GM23338 (cell line): ENCODE results near the gene CFHR4. TPM values are rescaled to one million over a fixed set of nuclear protein-coding genes. Genes with fewer than 3 reads are reported as not detected.
A peak's percentile ranks its signal among the peaks of the same experiment; 100 is the strongest.

ENCODE experiments used
- ATAC-seq: fragments of 200-7000 bp; cut with Tn5 transposase; 3 replicates; pipeline ENCODE4 v1.9.1; 2020
- DNase-seq: peaks from one replicate; pipeline ENCODE4 v3.0.0-alpha.2; 2015; ENCODE audit warnings: low spot score
- H2AFZ ChIP-seq: fragments of 200-600 bp; sonication (generic); 2 replicates; pipeline ENCODE4 v1.8.0; 2016; ENCODE audit warnings: antibody characterized with exemption, mild to moderate bottlenecking, moderate library complexity
- H3F3A ChIP-seq: fragments of 200-600 bp; sonication (generic); replicated peaks from 2 replicates; pipeline ENCODE4 v1.8.0; 2017; ENCODE audit warnings: antibody characterized with exemption, mixed run types, low read depth
- H3K27ac ChIP-seq: fragments of 200-600 bp; sonication (generic); 2 replicates; pipeline ENCODE4 v1.6.1; 2016; ENCODE audit warnings: low read depth
- H3K27me3 ChIP-seq: fragments of 200-600 bp; sonication (generic); 2 replicates; pipeline ENCODE4 v1.8.0; 2016; ENCODE audit warnings: mild to moderate bottlenecking, mixed run types, moderate library complexity; ENCODE audit not compliant: insufficient read depth
- H3K36me3 ChIP-seq: fragments of 200-600 bp; sonication (generic); 2 replicates; pipeline ENCODE4 v1.8.0; 2016; ENCODE audit warnings: mild to moderate bottlenecking; ENCODE audit not compliant: insufficient read depth
- H3K4me1 ChIP-seq: fragments of 200-600 bp; sonication (generic); 2 replicates; pipeline ENCODE4 v1.8.0; 2016; ENCODE audit warnings: mild to moderate bottlenecking, moderate library complexity; ENCODE audit not compliant: insufficient read depth
- H3K4me2 ChIP-seq: fragments of 200-600 bp; sonication (generic); 2 replicates; pipeline ENCODE4 v1.7.1; 2017; ENCODE audit warnings: mixed run types
- H3K4me3 ChIP-seq: fragments of 200-600 bp; sonication (generic); 2 replicates; pipeline ENCODE4 v1.6.1; 2016; ENCODE audit warnings: mixed run types
- H3K79me2 ChIP-seq: fragments of 200-600 bp; sonication (generic); replicated peaks from 2 replicates; pipeline ENCODE4 v1.8.0; 2017; ENCODE audit warnings: mild to moderate bottlenecking; ENCODE audit not compliant: insufficient read depth
- H3K9me2 ChIP-seq: fragments of 200-600 bp; sonication (generic); 2 replicates; pipeline ENCODE4 v1.8.0; 2017; ENCODE audit not compliant: insufficient read depth
- H4K20me1 ChIP-seq: fragments of 200-600 bp; sonication (generic); replicated peaks from 2 replicates; pipeline ENCODE4 v1.8.0; 2017; ENCODE audit warnings: mild to moderate bottlenecking; ENCODE audit not compliant: insufficient read depth
- H3K27ac Mint-ChIP-seq: 2 replicates; pipeline ENCODE4 v1.8.0; 2020; ENCODE audit warnings: inconsistent platforms, mild to moderate bottlenecking, moderate library complexity, mixed read lengths
- H3K27me3 Mint-ChIP-seq: 3 replicates; pipeline ENCODE4 v1.8.0; 2022; ENCODE audit warnings: low read depth, mild to moderate bottlenecking, moderate library complexity, mixed read lengths, inconsistent platforms; ENCODE audit not compliant: insufficient read depth, poor library complexity
- H3K36me3 Mint-ChIP-seq: 3 replicates; pipeline ENCODE4 v1.8.0; 2021; ENCODE audit warnings: low read depth, mild to moderate bottlenecking, inconsistent platforms, moderate library complexity, mixed read lengths
- H3K4me1 Mint-ChIP-seq: 3 replicates; pipeline ENCODE4 v1.8.0; 2020; ENCODE audit warnings: mild to moderate bottlenecking, inconsistent platforms, mixed read lengths
- H3K4me3 Mint-ChIP-seq: 3 replicates; pipeline ENCODE4 v1.8.0; 2021; ENCODE audit warnings: moderate library complexity, mild to moderate bottlenecking, inconsistent platforms, mixed read lengths
- H3K9me3 Mint-ChIP-seq: 3 replicates; pipeline ENCODE4 v1.8.0; 2020; ENCODE audit warnings: moderate library complexity, mild to moderate bottlenecking, inconsistent platforms, mixed read lengths
- CREB1 ChIP-seq: fragments of 250-450 bp; sonication (Bioruptor Pico); IDR thresholded peaks from 2 replicates; pipeline ENCODE4 v1.5.0; 2020; ENCODE audit warnings: low read depth, mild to moderate bottlenecking, moderate library complexity
- ETS1 ChIP-seq: IDR thresholded peaks from 2 replicates; pipeline ENCODE4 v1.6.1; 2016; ENCODE audit warnings: antibody characterized with exemption
- EZH2 ChIP-seq: fragments of 200-600 bp; sonication (generic); IDR thresholded peaks from one replicate; pipeline ENCODE4 v1.8.0; 2017; ENCODE audit warnings: antibody characterized with exemption, mild to moderate bottlenecking, low read depth; ENCODE audit not compliant: unreplicated experiment
- JUNB ChIP-seq: IDR thresholded peaks from one replicate; pipeline ENCODE4 v1.6.1; 2016; ENCODE audit warnings: antibody characterized with exemption; ENCODE audit not compliant: unreplicated experiment
- NANOG ChIP-seq: IDR thresholded peaks from 2 replicates; pipeline ENCODE4 v1.6.1; 2016; ENCODE audit warnings: antibody characterized with exemption, borderline replicate concordance
- POLR2AphosphoS5 ChIP-seq: IDR thresholded peaks from 2 replicates; pipeline ENCODE4 v1.6.1; 2016; ENCODE audit warnings: antibody characterized with exemption, low read depth
- ZNF114 ChIP-seq: fragments of 250-450 bp; sonication (Bioruptor Pico); IDR thresholded peaks from 2 replicates; pipeline ENCODE4 v1.5.0; 2020; ENCODE audit warnings: mild to moderate bottlenecking, moderate library complexity
- ZNF331 ChIP-seq: fragments of 250-450 bp; sonication (Bioruptor Pico); IDR thresholded peaks from 2 replicates; pipeline ENCODE4 v1.5.0; 2020; ENCODE audit warnings: low read depth, mild to moderate bottlenecking, moderate library complexity
- polyA plus RNA-seq: library from polyadenylated mRNA; unstranded; fragments of >200 nt; fragmentation: Nextera tagmentation; extraction: Ambion mirVana; gene quantifications from 2 replicates; pipeline ENCODE4 v1.2.1, GENCODE V29; 2016
- total RNA-seq: library from RNA; depleted of rRNA; stranded (reverse); fragments of >200 nt; shearing (Covaris generic); gene quantifications from 2 replicates; pipeline ENCODE4 v1.2.3, GENCODE V29; 2014
- TF ChIP-seq, protein P1 (sequence below), 2 experiments: fragments of 200-600 bp in 1 of 2; sonication (generic) in 1 of 2; conservative IDR thresholded peaks; 2 replicates each; pipeline versions ENCODE4 v1.5.1 to v1.6.1; 2016 to 2017; ENCODE audit warnings: antibody characterized with exemption in 2 of 2, low read depth in 2 of 2, mild to moderate bottlenecking in 2 of 2, moderate library complexity in 1 of 2
- TF ChIP-seq, protein P2 (sequence below): fragments of 250-450 bp; sonication (Bioruptor Pico); IDR thresholded peaks from 2 replicates; pipeline ENCODE4 v1.5.0; 2020; ENCODE audit warnings: mild to moderate bottlenecking, moderate library complexity

Gene CFHR4
- total and polyA plus RNA-seq, 2 experiments from 2014 or later: not detected

DNA sequence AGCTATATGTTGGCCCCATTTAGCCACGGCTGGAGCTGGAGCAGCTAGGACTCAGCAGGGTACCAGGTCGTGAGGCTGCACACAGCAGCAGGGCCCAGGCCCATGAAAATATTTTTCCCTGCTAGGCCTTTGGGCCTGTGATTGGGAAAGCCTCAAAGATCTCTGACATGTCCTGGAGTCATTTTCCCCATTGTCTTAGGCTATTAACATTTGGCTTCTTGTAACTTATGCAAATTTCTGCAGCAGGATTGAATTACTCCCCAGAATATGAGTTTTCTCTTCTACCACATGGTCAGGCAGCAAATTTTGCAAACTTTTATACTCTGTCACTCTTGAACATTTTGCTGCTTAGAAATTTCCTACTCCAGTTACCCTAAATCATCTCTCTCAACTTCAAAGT, 66.9 kb downstream of the CFHR4 start:
- Mint-ChIP-seq H3K36me3 (no peaks in the 10 kb centered on the region), H3K9me3 (no peaks in the 10 kb centered on the region), H3K27ac (no peak overlapping the region; the same call in 1 of the 2 replicates), H3K27me3 (no peaks in the 10 kb centered on the region), H3K4me3 (no peak overlapping the region), H3K4me1 (peaks cover 2% of the 10 kb centered on the region; the same call in 1 of the 3 replicates)
- H3K4me2 ChIP-seq: no peak overlapping the region
- H3K79me2 ChIP-seq: no peaks in the 10 kb centered on the region
- no peak overlapping the region for H3K27ac ChIP-seq
- no peaks in the 10 kb centered on the region for H3K4me1 ChIP-seq
- H4K20me1 ChIP-seq: no peaks in the 10 kb centered on the region
- DNase-seq (no peak), ATAC-seq (no peak)
- no peak for TF ChIP-seq POLR2AphosphoS5
- TF ChIP-seq ZNF114 (CRISPR knock-in tag): no peak
- TF ChIP-seq NANOG: no peak
- no peak for TF ChIP-seq ZNF331 (CRISPR knock-in tag)
- TF ChIP-seq ETS1: no peak
- no peak for TF ChIP-seq CREB1 (CRISPR knock-in tag)
- H3K27me3 ChIP-seq: no peaks in the 10 kb centered on the region
- no peaks in the 10 kb centered on the region for H3F3A ChIP-seq
- H3K4me3 ChIP-seq: no peak overlapping the region
- peaks cover 5% of the 10 kb centered on the region; the same call in 1 of the 2 replicates for H3K9me2 ChIP-seq
- H2AFZ ChIP-seq: peak overlapping the region; percentile 34; the same call in 1 of the 2 replicates
- H3K36me3 ChIP-seq: no peaks in the 10 kb centered on the region

DNA sequence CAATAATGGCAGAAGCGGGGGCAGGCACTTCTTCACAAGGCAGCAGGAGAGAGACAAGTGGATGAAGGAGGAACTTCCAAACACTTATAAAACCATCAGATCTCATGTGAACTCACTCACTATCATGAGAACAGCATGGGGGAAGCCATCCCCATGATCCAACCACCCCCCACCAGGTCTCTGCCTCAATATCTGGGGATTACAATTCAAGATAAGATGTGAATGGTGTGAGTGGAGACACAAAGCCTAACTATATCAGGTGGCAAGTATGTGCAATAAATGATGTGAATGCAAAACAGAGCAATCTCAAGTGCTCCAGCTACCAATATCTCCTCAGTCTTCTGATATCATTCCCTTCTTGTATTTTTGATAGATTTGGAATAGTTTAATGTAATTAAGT, 68.1 kb downstream of the CFHR4 start:
- no peak overlapping the region for H3K27ac ChIP-seq
- Mint-ChIP-seq H3K36me3 (no peaks in the 10 kb centered on the region), H3K4me1 (peaks cover 2% of the 10 kb centered on the region; the same call in 1 of the 3 replicates), H3K27me3 (no peaks in the 10 kb centered on the region), H3K4me3 (no peak overlapping the region), H3K9me3 (no peaks in the 10 kb centered on the region), H3K27ac (no peak overlapping the region)
- no peaks in the 10 kb centered on the region for H3F3A ChIP-seq
- no peaks in the 10 kb centered on the region for H3K27me3 ChIP-seq
- H3K9me2 ChIP-seq: peaks cover 5% of the 10 kb centered on the region; the same call in 1 of the 2 replicates
- H3K4me3 ChIP-seq: no peak overlapping the region
- H3K4me2 ChIP-seq: no peak overlapping the region
- no peak overlapping the region for H2AFZ ChIP-seq
- H3K36me3 ChIP-seq: no peaks in the 10 kb centered on the region
- no peaks in the 10 kb centered on the region for H3K4me1 ChIP-seq
- no peaks in the 10 kb centered on the region for H3K79me2 ChIP-seq
- DNase-seq (no peak), ATAC-seq (no peak)
- H4K20me1 ChIP-seq: no peaks in the 10 kb centered on the region
- TF ChIP-seq POLR2AphosphoS5 (no peak), ZNF331 (CRISPR knock-in tag) (no peak), NANOG (no peak), CREB1 (CRISPR knock-in tag) (no peak), ETS1 (no peak), ZNF114 (CRISPR knock-in tag) (no peak), JUNB (no peak), EZH2 (no peak)
- TF ChIP-seq, protein P1, sequence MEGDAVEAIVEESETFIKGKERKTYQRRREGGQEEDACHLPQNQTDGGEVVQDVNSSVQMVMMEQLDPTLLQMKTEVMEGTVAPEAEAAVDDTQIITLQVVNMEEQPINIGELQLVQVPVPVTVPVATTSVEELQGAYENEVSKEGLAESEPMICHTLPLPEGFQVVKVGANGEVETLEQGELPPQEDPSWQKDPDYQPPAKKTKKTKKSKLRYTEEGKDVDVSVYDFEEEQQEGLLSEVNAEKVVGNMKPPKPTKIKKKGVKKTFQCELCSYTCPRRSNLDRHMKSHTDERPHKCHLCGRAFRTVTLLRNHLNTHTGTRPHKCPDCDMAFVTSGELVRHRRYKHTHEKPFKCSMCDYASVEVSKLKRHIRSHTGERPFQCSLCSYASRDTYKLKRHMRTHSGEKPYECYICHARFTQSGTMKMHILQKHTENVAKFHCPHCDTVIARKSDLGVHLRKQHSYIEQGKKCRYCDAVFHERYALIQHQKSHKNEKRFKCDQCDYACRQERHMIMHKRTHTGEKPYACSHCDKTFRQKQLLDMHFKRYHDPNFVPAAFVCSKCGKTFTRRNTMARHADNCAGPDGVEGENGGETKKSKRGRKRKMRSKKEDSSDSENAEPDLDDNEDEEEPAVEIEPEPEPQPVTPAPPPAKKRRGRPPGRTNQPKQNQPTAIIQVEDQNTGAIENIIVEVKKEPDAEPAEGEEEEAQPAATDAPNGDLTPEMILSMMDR (conservative IDR thresholded peaks at IDR 0.05; ENCODE audit: low read depth in 2 of 2): no peak
- TF ChIP-seq, protein P2, sequence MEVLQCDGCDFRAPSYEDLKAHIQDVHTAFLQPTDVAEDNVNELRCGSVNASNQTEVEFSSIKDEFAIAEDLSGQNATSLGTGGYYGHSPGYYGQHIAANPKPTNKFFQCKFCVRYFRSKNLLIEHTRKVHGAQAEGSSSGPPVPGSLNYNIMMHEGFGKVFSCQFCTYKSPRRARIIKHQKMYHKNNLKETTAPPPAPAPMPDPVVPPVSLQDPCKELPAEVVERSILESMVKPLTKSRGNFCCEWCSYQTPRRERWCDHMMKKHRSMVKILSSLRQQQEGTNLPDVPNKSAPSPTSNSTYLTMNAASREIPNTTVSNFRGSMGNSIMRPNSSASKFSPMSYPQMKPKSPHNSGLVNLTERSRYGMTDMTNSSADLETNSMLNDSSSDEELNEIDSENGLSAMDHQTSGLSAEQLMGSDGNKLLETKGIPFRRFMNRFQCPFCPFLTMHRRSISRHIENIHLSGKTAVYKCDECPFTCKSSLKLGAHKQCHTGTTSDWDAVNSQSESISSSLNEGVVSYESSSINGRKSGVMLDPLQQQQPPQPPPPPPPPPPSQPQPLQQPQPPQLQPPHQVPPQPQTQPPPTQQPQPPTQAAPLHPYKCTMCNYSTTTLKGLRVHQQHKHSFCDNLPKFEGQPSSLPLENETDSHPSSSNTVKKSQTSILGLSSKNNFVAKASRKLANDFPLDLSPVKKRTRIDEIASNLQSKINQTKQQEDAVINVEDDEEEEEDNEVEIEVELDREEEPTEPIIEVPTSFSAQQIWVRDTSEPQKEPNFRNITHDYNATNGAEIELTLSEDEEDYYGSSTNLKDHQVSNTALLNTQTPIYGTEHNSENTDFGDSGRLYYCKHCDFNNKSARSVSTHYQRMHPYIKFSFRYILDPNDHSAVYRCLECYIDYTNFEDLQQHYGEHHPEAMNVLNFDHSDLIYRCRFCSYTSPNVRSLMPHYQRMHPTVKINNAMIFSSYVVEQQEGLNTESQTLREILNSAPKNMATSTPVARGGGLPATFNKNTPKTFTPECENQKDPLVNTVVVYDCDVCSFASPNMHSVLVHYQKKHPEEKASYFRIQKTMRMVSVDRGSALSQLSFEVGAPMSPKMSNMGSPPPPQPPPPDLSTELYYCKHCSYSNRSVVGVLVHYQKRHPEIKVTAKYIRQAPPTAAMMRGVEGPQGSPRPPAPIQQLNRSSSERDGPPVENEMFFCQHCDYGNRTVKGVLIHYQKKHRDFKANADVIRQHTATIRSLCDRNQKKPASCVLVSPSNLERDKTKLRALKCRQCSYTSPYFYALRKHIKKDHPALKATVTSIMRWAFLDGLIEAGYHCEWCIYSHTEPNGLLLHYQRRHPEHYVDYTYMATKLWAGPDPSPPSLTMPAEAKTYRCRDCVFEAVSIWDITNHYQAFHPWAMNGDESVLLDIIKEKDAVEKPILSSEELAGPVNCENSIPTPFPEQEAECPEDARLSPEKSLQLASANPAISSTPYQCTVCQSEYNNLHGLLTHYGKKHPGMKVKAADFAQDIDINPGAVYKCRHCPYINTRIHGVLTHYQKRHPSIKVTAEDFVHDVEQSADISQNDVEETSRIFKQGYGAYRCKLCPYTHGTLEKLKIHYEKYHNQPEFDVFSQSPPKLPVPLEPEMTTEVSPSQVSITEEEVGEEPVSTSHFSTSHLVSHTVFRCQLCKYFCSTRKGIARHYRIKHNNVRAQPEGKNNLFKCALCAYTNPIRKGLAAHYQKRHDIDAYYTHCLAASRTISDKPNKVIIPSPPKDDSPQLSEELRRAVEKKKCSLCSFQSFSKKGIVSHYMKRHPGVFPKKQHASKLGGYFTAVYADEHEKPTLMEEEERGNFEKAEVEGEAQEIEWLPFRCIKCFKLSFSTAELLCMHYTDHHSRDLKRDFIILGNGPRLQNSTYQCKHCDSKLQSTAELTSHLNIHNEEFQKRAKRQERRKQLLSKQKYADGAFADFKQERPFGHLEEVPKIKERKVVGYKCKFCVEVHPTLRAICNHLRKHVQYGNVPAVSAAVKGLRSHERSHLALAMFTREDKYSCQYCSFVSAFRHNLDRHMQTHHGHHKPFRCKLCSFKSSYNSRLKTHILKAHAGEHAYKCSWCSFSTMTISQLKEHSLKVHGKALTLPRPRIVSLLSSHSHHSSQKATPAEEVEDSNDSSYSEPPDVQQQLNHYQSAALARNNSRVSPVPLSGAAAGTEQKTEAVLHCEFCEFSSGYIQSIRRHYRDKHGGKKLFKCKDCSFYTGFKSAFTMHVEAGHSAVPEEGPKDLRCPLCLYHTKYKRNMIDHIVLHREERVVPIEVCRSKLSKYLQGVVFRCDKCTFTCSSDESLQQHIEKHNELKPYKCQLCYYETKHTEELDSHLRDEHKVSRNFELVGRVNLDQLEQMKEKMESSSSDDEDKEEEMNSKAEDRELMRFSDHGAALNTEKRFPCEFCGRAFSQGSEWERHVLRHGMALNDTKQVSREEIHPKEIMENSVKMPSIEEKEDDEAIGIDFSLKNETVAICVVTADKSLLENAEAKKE (CRISPR knock-in tag): no peak
